HepG2 (cell line): ENCODE data around the gene SPA17. TPM values are rescaled to one million over a fixed set of nuclear protein-coding genes. Genes with fewer than 3 reads are reported as not detected.

Experiments
- ATAC-seq: fragments of 200-7000 bp; cut with Tn5 transposase; 3 replicates; pipeline ENCODE4 v1.9.1; 2020; ENCODE audit warnings: mild to moderate bottlenecking, moderate library complexity
- BruUV-seq: library from RNA; stranded (reverse); fragments of 400-500 nt; replicated peaks from 2 replicates; lab custom pipeline; 2021; lab: Mats Ljungman, UMichigan
- CTCF ChIA-PET: fragments of 300-600 bp; formaldehyde crosslinking; extraction: SDS; loops from one replicate; lab custom pipeline; 2021; ENCODE audit warnings: low total read pairs, inconsistent platforms, low intra/inter-chr PET ratio; lab: Yijun Ruan, JAX
- POLR2A ChIA-PET: fragments of 350-600 bp; sonication (Branson Sonifier 250); formaldehyde crosslinking; loops from one replicate; lab custom pipeline; 2020; ENCODE audit warnings: antibody characterized with exemption, inconsistent platforms; lab: Yijun Ruan, JAX
- DNase-seq: peaks from one replicate; pipeline ENCODE4 v3.0.0-alpha.2; 2015; ENCODE audit warnings: low spot score
- FAIRE-seq: peaks from 3 replicates; lab custom pipeline; 2011; peaks lifted over from hg19 to GRCh38; lab: Jason Lieb, UNC
- H2AFZ ChIP-seq: one replicate; pipeline ENCODE4 v1.6.1; 2011; ENCODE audit warnings: low read length, inconsistent platforms
- H3K27ac ChIP-seq: fragments of 300-600 bp; 3 replicates; pipeline ENCODE4 v1.8.0; 2011; ENCODE audit warnings: mixed run types, mild to moderate bottlenecking, mixed read lengths, low read length, inconsistent platforms; ENCODE audit not compliant: insufficient read depth; ENCODE audit errors: extremely low read length
- H3K27me3 ChIP-seq, 2 experiments: fragments of 200-600 bp in 1 of 2; 2 replicates in 1 of 2; 3 replicates in 1 of 2; pipeline versions ENCODE4 v1.6.0 to v1.8.0; 2011; ENCODE audit warnings: low read length in 2 of 2, mild to moderate bottlenecking in 2 of 2, moderate library complexity in 2 of 2, inconsistent platforms in 1 of 2; ENCODE audit not compliant: insufficient read depth in 2 of 2, control insufficient read depth in 1 of 2
- H3K36me3 ChIP-seq, 2 experiments: fragments of 200-600 bp in 1 of 2; replicated peaks in 1 of 2; 2 replicates in 1 of 2; 3 replicates in 1 of 2; pipeline versions ENCODE4 v1.5.1 to v1.8.0; 2011; ENCODE audit warnings: low read length in 2 of 2, inconsistent platforms in 1 of 2; ENCODE audit not compliant: insufficient read depth in 2 of 2, control insufficient read depth in 1 of 2
- H3K4me1 ChIP-seq: 2 replicates; pipeline ENCODE4 v1.5.1; 2012; ENCODE audit warnings: low read length, inconsistent platforms; ENCODE audit not compliant: insufficient read depth
- H3K4me2 ChIP-seq: 2 replicates; pipeline ENCODE4 v1.6.0; 2011; ENCODE audit warnings: low read depth, low read length, inconsistent platforms
- H3K4me3 ChIP-seq, 3 experiments: fragments of 200-600 bp in 1 of 3; sonication (generic), shearing (Covaris generic) in 1 of 3; replicated peaks in 1 of 3; 2 replicates each; pipeline ENCODE4 v1.5.1; 2011 to 2016; ENCODE audit warnings: low read length in 3 of 3, inconsistent platforms in 2 of 3, low read depth in 2 of 3, mild to moderate bottlenecking in 2 of 3, control low read depth in 1 of 3, mixed read lengths in 1 of 3; ENCODE audit not compliant: insufficient read depth in 1 of 3
- H3K79me2 ChIP-seq: one replicate; pipeline ENCODE4 v1.6.1; 2011; ENCODE audit warnings: low read length, inconsistent platforms; ENCODE audit not compliant: insufficient read depth
- H3K9ac ChIP-seq: 2 replicates; pipeline ENCODE4 v1.6.0; 2011; ENCODE audit warnings: mild to moderate bottlenecking, low read depth, low read length, inconsistent platforms; ENCODE audit not compliant: insufficient read depth
- H3K9me3 ChIP-seq: 2 replicates; pipeline ENCODE4 v1.5.1; 2012; ENCODE audit warnings: mild to moderate bottlenecking, low read length
- H4K20me1 ChIP-seq: 2 replicates; pipeline ENCODE4 v1.6.0; 2011; ENCODE audit warnings: inconsistent platforms, mild to moderate bottlenecking, low read length, moderate library complexity; ENCODE audit not compliant: insufficient read depth
- HOXA9 ChIP-seq: sonication (generic); formaldehyde crosslinking; IDR thresholded peaks from 2 replicates; pipeline ENCODE4 v1.8.1; 2022; ENCODE audit warnings: missing genetic modification reagents, mild to moderate bottlenecking, moderate library complexity, borderline replicate concordance
- RFXAP ChIP-seq: sonication (generic); formaldehyde crosslinking; IDR thresholded peaks from 2 replicates; pipeline ENCODE4 v1.4.0; 2020; ENCODE audit warnings: missing genetic modification reagents, borderline replicate concordance
- SALL1 ChIP-seq: sonication (generic); formaldehyde crosslinking; IDR thresholded peaks from 2 replicates; pipeline ENCODE4 v1.8.0; 2022; ENCODE audit warnings: mild to moderate bottlenecking, missing genetic modification reagents
- SP140L ChIP-seq: sonication (generic); formaldehyde crosslinking; IDR thresholded peaks from 2 replicates; pipeline ENCODE4 v1.4.0; 2020; ENCODE audit warnings: missing genetic modification reagents, borderline replicate concordance
- TCF7L2 ChIP-seq: IDR thresholded peaks from 2 replicates; pipeline ENCODE4 v1.6.1; 2011; ENCODE audit warnings: mild to moderate bottlenecking, low read depth, low read length, moderate library complexity
- XBP1 ChIP-seq: sonication (generic); formaldehyde crosslinking; IDR thresholded peaks from 2 replicates; pipeline ENCODE4 v1.5.0; 2020; ENCODE audit warnings: missing genetic modification reagents
- ZFP36L2 ChIP-seq: sonication (generic); formaldehyde crosslinking; IDR thresholded peaks from 2 replicates; pipeline ENCODE4 v1.4.0; 2020; ENCODE audit warnings: missing genetic modification reagents
- ZNF180 ChIP-seq: sonication (generic); formaldehyde crosslinking; IDR thresholded peaks from 2 replicates; pipeline ENCODE4 v1.4.0; 2020; ENCODE audit warnings: low read depth, missing genetic modification reagents, borderline replicate concordance
- ZNF382 ChIP-seq: sonication (generic); formaldehyde crosslinking; IDR thresholded peaks from 2 replicates; pipeline ENCODE4 v1.5.0; 2020; ENCODE audit warnings: missing genetic modification reagents, mild to moderate bottlenecking, borderline replicate concordance
- ZNF431 ChIP-seq: sonication (generic); formaldehyde crosslinking; IDR thresholded peaks from 2 replicates; pipeline ENCODE4 v1.9.0; 2022; ENCODE audit warnings: missing genetic modification reagents, low read depth, mild to moderate bottlenecking, borderline replicate concordance
- ZNF432 ChIP-seq: sonication (generic); formaldehyde crosslinking; IDR thresholded peaks from 2 replicates; pipeline ENCODE4 v1.5.0; 2020; ENCODE audit warnings: missing genetic modification reagents, mild to moderate bottlenecking, borderline replicate concordance
- ZNF510 ChIP-seq: sonication (generic); formaldehyde crosslinking; IDR thresholded peaks from 2 replicates; pipeline ENCODE4 v1.4.0; 2020; ENCODE audit warnings: low read depth, mild to moderate bottlenecking, missing genetic modification reagents
- ZNF737 ChIP-seq: sonication (generic); formaldehyde crosslinking; IDR thresholded peaks from 2 replicates; pipeline ENCODE4 v1.5.0; 2020; ENCODE audit warnings: missing genetic modification reagents, mild to moderate bottlenecking, borderline replicate concordance
- WGBS: methylation state at CpG from one replicate; pipeline ENCODE4 v1.1.6; 2017; ENCODE audit warnings: low lambda C conversion rate; 5-methylcytosine and 5-hydroxymethylcytosine counted together
- in situ Hi-C: cut with HindIII; loops from 2 replicates; pipeline ENCODE4 v1.10.0; 2017; ENCODE audit warnings: low pct_unique_long_range_greater_than_20kb; ENCODE audit not compliant: extremely low pct_ligation_motif_present
- intact Hi-C: fragments of 100-400 bp; cut with micrococcal nuclease; formaldehyde crosslinking; loops from one replicate; pipeline ENCODE4 v1.10.0; 2022; ENCODE audit not compliant: unreplicated experiment
- polyA plus RNA-seq, 8 experiments: library from polyadenylated mRNA; depleted of rRNA in 3 of 8; stranded (reverse) in 7 of 8; unstranded in 1 of 8; fragments of >200 nt; fragmentation: Illumina TruSeq in 4 of 8; extraction: Trizol in 4 of 8; gene quantifications; 2 replicates each; pipeline versions ENCODE4 v1.2.1 to v1.2.3, GENCODE V29; 2011 to 2016; ENCODE audit warnings: low read depth in 4 of 8, missing spikeins in 1 of 8, mixed read lengths in 1 of 8; ENCODE audit not compliant: insufficient read depth in 1 of 8
- total RNA-seq, 5 experiments: library from RNA; depleted of rRNA; stranded (reverse); fragments of >200 nt; fragmentation: Illumina TruSeq; extraction: Trizol; gene quantifications; 2 replicates each; pipeline ENCODE4 v1.2.3, GENCODE V29; 2016; ENCODE audit warnings: low read depth in 1 of 5
- TF ChIP-seq, protein P1 (sequence below): IDR thresholded peaks from 2 replicates; pipeline ENCODE4 v1.6.1; 2016; ENCODE audit warnings: low read depth, control low read depth
- TF ChIP-seq, protein P2 (sequence below): sonication (generic); formaldehyde crosslinking; IDR thresholded peaks from 2 replicates; pipeline ENCODE4 v1.5.0; 2020; ENCODE audit warnings: missing genetic modification reagents, mild to moderate bottlenecking, borderline replicate concordance
- TF ChIP-seq, protein P3 (sequence below): sonication (generic); formaldehyde crosslinking; IDR thresholded peaks from 2 replicates; pipeline ENCODE4 v1.4.0; 2020; ENCODE audit warnings: missing genetic modification reagents
- TF ChIP-seq, protein P4 (sequence below): sonication (generic); formaldehyde crosslinking; IDR thresholded peaks from 2 replicates; pipeline ENCODE4 v1.4.0; 2020; ENCODE audit warnings: missing genetic modification reagents
- TF ChIP-seq, protein P5 (sequence below): sonication (generic); formaldehyde crosslinking; IDR thresholded peaks from 2 replicates; pipeline ENCODE4 v1.9.0; 2022; ENCODE audit warnings: low read depth, missing genetic modification reagents

The SPA17 gene
- total and polyA plus RNA-seq, 2 of the 13 experiments (the other 11 are each of a cell fraction or from before 2014, with no cell fraction given) = 4.4 to 8.4 TPM

DNA sequence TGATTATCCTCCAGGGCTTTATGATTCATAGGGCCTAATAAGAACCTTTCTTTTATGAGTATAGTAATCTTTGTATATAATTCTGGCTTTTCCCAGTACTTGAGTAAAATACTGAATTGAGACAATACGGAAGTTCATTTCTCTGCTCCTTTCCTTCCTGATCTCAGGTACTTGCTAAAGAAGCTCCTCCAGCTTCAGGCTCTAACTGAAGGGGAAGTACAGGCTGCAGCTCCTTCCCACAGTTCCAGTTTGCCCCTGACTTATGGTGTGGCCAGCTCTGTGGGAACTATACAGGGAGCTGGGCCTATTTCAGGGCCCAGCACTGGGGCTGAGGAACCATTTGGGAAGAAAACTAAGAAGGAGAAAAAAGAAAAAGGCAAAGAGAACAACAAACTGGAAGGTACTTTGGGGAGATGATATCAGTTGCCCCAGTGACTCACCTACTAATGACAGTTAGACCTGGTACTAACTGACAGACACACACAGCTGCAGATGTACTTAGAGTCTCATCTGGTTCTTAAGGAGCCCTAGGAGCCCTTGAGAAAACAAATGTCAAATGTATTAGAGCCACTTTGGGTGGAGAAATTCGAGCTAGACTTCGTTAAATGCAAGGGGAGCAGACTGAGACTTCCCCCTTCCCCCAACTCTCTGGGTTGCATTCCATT lies 48.1 kb upstream of the SPA17 start:
- no TSS peak for BruUV-seq
- 99% methylated on average over 3 of the region's 3 CpGs for WGBS
- Histone ChIP-seq H4K20me1 (peaks cover 3% of the 10 kb centered on the region; the same call in 1 of the 2 replicates), H3K4me2 (no peak overlapping the region), H3K9me3 (no peaks in the 10 kb centered on the region), H3K27me3 (no peaks in the 10 kb centered on the region; a peak in 1 of 5 replicates), H3K36me3 (peaks cover 15 to 40% of the 10 kb centered on the region in 2 experiments), H3K4me3 (no peak overlapping the region), H3K4me1 (peaks cover 25% of the 10 kb centered on the region), H3K9ac (no peak overlapping the region), H3K27ac (no peak overlapping the region), H3K79me2 (peaks cover 21% of the 10 kb centered on the region), H2AFZ (no peak overlapping the region)
- in situ Hi-C loops = no loop called here
- ATAC-seq (no peak), FAIRE-seq (no peak), DNase-seq (no peak)
- CTCF ChIA-PET = no interaction called here
- intact Hi-C loops = no loop called here
- TF ChIP-seq, protein P1, sequence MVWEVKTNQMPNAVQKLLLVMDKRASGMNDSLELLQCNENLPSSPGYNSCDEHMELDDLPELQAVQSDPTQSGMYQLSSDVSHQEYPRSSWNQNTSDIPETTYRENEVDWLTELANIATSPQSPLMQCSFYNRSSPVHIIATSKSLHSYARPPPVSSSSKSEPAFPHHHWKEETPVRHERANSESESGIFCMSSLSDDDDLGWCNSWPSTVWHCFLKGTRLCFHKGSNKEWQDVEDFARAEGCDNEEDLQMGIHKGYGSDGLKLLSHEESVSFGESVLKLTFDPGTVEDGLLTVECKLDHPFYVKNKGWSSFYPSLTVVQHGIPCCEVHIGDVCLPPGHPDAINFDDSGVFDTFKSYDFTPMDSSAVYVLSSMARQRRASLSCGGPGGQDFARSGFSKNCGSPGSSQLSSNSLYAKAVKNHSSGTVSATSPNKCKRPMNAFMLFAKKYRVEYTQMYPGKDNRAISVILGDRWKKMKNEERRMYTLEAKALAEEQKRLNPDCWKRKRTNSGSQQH (CRISPR knock-in tag) = no peak
- TF ChIP-seq ZNF432 (CRISPR knock-in tag) = no peak
- TF ChIP-seq ZNF382 (CRISPR knock-in tag) = no peak
- no peak for TF ChIP-seq ZFP36L2
- TF ChIP-seq XBP1 (CRISPR knock-in tag) = no peak
- TF ChIP-seq ZNF431 (CRISPR knock-in tag) = no peak
- no peak for TF ChIP-seq ZNF180
- TF ChIP-seq HOXA9 (CRISPR knock-in tag) = no peak
- TF ChIP-seq, protein P2, sequence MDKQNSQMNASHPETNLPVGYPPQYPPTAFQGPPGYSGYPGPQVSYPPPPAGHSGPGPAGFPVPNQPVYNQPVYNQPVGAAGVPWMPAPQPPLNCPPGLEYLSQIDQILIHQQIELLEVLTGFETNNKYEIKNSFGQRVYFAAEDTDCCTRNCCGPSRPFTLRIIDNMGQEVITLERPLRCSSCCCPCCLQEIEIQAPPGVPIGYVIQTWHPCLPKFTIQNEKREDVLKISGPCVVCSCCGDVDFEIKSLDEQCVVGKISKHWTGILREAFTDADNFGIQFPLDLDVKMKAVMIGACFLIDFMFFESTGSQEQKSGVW = no peak
- TF ChIP-seq, protein P3, sequence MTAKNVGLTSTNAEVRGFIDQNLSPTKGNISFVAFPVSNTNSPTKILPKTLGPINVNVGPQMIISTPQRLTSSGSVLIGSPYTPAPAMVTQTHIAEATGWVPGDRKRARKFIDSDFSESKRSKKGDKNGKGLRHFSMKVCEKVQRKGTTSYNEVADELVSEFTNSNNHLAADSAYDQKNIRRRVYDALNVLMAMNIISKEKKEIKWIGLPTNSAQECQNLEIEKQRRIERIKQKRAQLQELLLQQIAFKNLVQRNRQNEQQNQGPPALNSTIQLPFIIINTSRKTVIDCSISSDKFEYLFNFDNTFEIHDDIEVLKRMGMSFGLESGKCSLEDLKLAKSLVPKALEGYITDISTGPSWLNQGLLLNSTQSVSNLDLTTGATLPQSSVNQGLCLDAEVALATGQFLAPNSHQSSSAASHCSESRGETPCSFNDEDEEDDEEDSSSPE (CRISPR knock-in tag) = no peak
- TF ChIP-seq, protein P4, sequence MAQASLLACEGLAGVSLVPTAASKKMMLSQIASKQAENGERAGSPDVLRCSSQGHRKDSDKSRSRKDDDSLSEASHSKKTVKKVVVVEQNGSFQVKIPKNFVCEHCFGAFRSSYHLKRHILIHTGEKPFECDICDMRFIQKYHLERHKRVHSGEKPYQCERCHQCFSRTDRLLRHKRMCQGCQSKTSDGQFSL = no peak
- TF ChIP-seq ZNF737 (CRISPR knock-in tag) = no peak
- TF ChIP-seq, protein P5, sequence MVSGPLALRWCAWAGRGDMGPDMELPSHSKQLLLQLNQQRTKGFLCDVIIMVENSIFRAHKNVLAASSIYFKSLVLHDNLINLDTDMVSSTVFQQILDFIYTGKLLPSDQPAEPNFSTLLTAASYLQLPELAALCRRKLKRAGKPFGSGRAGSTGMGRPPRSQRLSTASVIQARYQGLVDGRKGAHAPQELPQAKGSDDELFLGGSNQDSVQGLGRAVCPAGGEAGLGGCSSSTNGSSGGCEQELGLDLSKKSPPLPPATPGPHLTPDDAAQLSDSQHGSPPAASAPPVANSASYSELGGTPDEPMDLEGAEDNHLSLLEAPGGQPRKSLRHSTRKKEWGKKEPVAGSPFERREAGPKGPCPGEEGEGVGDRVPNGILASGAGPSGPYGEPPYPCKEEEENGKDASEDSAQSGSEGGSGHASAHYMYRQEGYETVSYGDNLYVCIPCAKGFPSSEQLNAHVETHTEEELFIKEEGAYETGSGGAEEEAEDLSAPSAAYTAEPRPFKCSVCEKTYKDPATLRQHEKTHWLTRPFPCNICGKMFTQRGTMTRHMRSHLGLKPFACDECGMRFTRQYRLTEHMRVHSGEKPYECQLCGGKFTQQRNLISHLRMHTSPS (CRISPR knock-in tag) = no peak
- TF ChIP-seq TCF7L2 = no peak
- TF ChIP-seq SALL1 = no peak
- TF ChIP-seq ZNF510 (CRISPR knock-in tag) = no peak
- TF ChIP-seq SP140L = no peak
- TF ChIP-seq RFXAP (CRISPR knock-in tag) = no peak
- POLR2A ChIA-PET = no interaction called here
